HL-60/S4 treated with retinoic acid at 250 ng/mL for 4 days and 3 days (cell line): ENCODE measurements around the gene HK3.

Experiments used
- in situ Hi-C: fragments of 300-500 bp; cut with MboI; formaldehyde crosslinking; loops from 2 replicates; pipeline ENCODE4 v1.7.0; 2022; ENCODE audit warnings: low sequenced_read_pairs

HK3 gene, protein sequence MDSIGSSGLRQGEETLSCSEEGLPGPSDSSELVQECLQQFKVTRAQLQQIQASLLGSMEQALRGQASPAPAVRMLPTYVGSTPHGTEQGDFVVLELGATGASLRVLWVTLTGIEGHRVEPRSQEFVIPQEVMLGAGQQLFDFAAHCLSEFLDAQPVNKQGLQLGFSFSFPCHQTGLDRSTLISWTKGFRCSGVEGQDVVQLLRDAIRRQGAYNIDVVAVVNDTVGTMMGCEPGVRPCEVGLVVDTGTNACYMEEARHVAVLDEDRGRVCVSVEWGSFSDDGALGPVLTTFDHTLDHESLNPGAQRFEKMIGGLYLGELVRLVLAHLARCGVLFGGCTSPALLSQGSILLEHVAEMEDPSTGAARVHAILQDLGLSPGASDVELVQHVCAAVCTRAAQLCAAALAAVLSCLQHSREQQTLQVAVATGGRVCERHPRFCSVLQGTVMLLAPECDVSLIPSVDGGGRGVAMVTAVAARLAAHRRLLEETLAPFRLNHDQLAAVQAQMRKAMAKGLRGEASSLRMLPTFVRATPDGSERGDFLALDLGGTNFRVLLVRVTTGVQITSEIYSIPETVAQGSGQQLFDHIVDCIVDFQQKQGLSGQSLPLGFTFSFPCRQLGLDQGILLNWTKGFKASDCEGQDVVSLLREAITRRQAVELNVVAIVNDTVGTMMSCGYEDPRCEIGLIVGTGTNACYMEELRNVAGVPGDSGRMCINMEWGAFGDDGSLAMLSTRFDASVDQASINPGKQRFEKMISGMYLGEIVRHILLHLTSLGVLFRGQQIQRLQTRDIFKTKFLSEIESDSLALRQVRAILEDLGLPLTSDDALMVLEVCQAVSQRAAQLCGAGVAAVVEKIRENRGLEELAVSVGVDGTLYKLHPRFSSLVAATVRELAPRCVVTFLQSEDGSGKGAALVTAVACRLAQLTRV

DNA sequence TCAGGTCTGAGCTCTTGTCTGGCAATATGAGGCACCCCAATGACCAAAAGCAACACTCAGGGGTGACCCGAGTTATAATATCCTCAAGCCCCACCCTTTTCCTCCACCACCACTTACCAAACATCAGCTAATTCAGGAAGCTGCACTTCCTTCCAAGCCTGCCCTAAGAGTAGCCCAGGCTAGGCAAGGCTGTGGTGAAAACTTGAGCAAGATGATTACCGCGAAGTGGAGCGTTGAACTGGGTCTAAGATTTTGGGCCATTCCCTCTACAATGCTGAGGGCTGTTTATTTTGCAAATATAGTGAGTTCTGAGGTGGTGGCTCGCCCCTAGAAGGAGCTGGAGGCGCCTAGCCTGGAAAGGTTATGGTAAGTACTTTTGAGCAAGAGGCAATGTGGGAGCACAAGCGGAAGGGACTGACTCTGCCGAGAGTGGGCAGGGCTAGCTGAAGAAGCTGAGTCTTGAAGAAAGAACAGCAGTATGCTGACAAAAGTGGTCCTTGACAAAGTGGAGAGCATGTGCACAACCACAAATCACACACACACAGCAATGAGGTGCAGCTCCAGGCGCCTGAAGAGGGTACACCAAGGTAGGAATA, at the start of gene HK3:
Gene HK3 (minus strand): TSS at position 51 of the 596 bp plus-strand sequence. CDS start 3,187 bp downstream, outside the sequence.
- in situ Hi-C loops: no loop called here

- in situ Hi-C loops: loop anchor here (25.0 kb wide), 1 partner anchor 286 kb away; no protein-coding TSS in a partner anchor
These were observed 49.3 kb upstream of the HK3 start for GRCh38 chr5:176948458-176948857.

- in situ Hi-C loops: loop anchor here (25.0 kb wide), 1 partner anchor 286 kb away; no protein-coding TSS in a partner anchor
These were observed 48.7 kb upstream of the HK3 start for GRCh38 chr5:176947847-176948246.

GRCh38 chr5:176944268-176944667, 45.1 kb upstream of the HK3 start:
- in situ Hi-C loops: loop anchor here (25.0 kb wide), 1 partner anchor 282 kb away; no protein-coding TSS in a partner anchor

DNA sequence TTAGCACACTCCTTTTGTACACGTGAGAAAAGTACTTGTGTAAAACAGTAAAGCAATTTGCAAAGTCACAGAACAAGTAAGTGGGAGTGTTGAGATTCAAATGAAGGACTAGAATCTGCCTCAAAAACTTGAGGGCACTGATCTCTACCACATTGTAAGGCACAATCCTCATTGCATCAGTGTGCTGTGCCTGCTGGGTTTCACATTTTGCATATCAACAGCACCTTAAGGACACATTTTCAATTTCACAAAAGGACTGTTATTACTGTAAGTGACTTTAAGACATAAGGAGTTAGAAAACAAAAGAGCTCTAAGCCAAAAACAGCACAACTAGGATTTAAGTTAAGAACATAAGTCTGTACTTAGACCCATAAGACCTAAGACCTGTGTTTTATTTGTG, 44.7 kb upstream of the HK3 start:
- in situ Hi-C loops: loop anchor here (25.0 kb wide), 1 partner anchor 282 kb away; no protein-coding TSS in a partner anchor

DNA sequence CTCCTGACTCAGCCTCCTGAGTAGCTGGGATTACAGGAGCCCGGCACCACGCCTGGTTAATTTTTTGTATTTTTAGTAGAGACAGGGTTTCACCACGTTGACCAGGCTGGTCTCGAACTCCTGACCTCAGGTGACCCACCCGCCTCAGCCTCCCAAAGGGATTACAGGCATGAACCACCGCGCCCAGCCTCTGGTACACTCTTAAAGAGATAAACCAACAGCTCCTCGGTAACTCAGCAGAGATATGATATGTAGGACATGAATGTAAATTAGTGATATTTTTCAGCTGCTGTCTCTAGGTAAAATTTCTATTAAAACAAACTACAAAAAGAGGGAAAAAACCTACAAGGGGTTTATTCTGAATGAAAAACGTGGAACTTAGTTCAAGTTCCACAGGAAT, 42.8 kb upstream of the HK3 start:
- in situ Hi-C loops: loop anchor here (25.0 kb wide), 1 partner anchor 280 kb away; no protein-coding TSS in a partner anchor

- in situ Hi-C loops: loop anchor here (25.0 kb wide), 1 partner anchor 276 kb away; no protein-coding TSS in a partner anchor
These were observed 39.3 kb upstream of the HK3 start for GRCh38 chr5:176938472-176938871.

- in situ Hi-C loops: loop anchor here (25.0 kb wide), 1 partner anchor 273 kb away; no protein-coding TSS in a partner anchor
These were observed 35.9 kb upstream of the HK3 start for GRCh38 chr5:176935017-176935416.

GRCh38 chr5:176934309-176934930, 35.3 kb upstream of the HK3 start:
- in situ Hi-C loops: loop anchor here (25.0 kb wide), 1 partner anchor 272 kb away; no protein-coding TSS in a partner anchor

GRCh38 chr5:176929654-176930053, 30.5 kb upstream of the HK3 start:
- in situ Hi-C loops: loop anchor here (25.0 kb wide), 1 partner anchor 267 kb away; no protein-coding TSS in a partner anchor

- in situ Hi-C loops: loop anchor here (25.0 kb wide), 1 partner anchor 265 kb away; no protein-coding TSS in a partner anchor
These were observed 28.4 kb upstream of the HK3 start for GRCh38 chr5:176927562-176927961.

- in situ Hi-C loops: no loop called here
These were observed 23.7 kb upstream of the HK3 start for GRCh38 chr5:176922817-176923216.

DNA sequence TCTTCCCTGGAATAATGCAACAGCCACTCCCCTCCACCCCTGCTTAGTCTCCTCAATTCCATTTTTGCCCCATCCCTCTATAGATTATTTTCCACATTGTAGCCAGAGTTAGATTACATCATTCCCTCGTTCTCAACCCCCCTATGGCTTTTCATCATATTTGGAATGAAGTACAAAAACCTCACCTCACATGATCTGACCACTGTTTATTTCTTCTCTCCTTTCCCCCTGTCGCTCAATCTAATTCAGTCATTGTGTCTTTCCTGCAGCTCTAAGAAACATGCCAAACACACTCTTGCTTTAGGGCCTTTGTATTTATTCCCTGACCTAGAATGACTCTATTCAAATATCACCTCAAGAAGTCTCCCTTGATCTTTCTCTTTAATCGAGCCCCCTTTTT, 22.6 kb upstream of the HK3 start:
- in situ Hi-C loops: no loop called here

GRCh38 chr5:176918613-176919012, 19.5 kb upstream of the HK3 start:
- in situ Hi-C loops: no loop called here

DNA sequence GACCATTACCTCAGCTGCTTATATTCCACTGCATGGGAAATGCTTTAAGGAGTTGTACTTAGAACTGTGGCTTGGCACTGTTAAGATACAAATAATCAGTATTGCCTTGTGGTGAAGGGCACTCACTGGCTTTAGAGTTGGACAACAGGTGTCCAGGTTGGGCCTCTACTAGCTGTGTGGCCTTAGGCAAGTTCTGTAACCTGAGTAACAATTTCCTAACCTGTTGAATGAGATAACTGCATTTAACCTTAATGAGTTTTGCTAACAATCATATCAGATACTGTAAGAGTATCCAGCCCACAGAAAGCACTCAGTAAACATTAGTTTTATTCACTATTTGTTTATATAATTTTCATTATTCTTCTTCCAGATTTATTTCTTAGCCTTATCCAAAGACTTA, 17.2 kb upstream of the HK3 start:
- in situ Hi-C loops: no loop called here

DNA sequence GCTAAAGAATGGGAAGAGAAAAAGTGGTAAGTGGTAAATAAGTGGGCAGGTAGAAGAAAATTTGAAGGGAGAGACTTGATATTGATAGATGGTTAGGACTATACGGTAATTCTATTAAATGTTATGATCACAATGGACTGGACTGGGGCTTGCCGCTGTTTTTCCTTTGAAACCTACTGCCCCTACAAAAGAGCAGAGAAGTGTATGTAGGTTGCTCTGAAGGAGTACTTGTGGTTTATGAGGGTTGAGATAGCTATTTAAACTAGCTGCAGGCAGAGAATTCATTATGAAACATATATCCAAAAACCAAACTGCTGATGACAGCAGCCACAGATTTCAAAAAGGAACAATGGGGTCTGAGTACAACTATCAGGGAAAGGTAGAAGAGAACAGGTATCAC, 16.8 kb upstream of the HK3 start:
- in situ Hi-C loops: no loop called here

DNA sequence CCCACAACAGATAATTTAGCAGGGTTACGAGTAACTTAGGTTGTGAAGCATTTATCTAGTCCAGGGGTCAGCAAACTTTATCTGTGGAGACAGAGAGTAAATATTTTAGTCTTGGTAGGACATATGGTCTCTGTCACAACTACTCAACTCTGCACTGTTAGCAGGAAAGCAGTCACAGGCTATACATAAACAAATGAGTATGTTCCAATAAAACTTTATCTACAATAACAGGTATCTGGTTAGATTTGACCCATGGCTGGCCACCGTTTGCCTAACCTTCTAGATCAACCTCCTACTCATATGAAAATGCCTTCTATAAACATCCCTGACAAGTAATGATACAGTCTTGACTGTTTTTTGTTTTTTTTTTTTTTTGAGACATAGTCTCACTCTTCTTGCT, 13.0 kb upstream of the HK3 start:
- in situ Hi-C loops: no loop called here

- in situ Hi-C loops: no loop called here
These were observed 9.7 kb upstream of the HK3 start for GRCh38 chr5:176908675-176909368.

DNA sequence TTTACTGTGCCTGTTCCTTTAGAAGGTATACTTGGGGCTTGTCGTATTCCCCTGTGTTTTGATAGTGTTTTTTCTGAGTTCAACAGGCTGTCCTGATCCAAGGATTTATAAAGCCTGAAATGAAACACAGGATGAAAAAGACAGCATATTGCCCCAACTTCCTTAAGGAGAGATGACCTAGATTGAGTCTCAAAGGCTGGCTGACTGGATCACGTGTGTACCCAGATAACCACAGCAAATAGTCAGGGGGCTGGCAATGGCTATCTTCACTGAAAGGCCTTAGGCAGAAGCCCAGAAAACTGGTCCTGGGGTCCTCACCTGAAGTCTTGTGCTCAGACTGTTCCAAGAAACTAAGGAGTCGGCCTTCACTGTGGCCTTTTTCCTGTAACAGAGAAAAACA, 7.7 kb upstream of the HK3 start:
- in situ Hi-C loops: no loop called here

DNA sequence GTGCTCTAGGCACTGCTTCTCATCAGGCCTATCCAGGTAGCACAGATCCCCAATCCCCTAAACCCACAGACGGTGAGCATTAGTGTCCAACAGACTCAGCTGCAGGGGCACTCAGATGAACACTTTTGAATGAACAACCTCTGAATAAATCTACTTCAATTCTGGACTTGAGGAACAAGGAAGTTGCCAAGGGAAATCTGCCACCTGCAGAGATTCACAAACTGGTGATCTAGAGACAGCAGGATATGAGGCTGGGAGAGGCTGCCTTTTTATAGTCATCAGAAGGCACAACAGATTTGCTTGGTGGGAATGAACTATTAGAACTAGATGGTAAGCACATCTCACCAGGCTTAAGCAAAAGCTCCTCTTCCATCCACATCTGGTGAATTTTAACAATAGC, 7.0 kb upstream of the HK3 start:
- in situ Hi-C loops: no loop called here
